Ascending aorta (tissue), 2 donors: Measurements from ENCODE around the gene EVX1. TPM values are rescaled to one million over a fixed set of nuclear protein-coding genes. Genes with fewer than 3 reads are reported as not detected.

ENCODE experiments used
- DNase-seq, 2 donors: peaks; one replicate each; pipeline ENCODE4 v3.0.0-alpha.2; 2019; ENCODE audit warnings: low spot score in 2 of 2
- H3K27ac ChIP-seq, 2 donors: fragments of 200-600 bp; sonication (generic); one replicate each; pipeline ENCODE4 v1.5.1; 2016 to 2017; ENCODE audit warnings: mild to moderate bottlenecking in 1 of 2
- H3K27me3 ChIP-seq: fragments of 200-600 bp; sonication (generic); one replicate; pipeline ENCODE4 v1.5.1; 2017
- H3K36me3 ChIP-seq, 2 donors: fragments of 200-600 bp; sonication (generic); one replicate each; pipeline ENCODE4 v1.5.1; 2016
- H3K4me1 ChIP-seq, 2 donors: fragments of 200-600 bp; sonication (generic); one replicate each; pipeline ENCODE4 v1.5.1; 2016 to 2017; ENCODE audit warnings: mild to moderate bottlenecking in 1 of 2
- H3K4me3 ChIP-seq, 2 donors: fragments of 200-600 bp; sonication (generic); one replicate each; pipeline ENCODE4 v1.5.1; 2016 to 2017; ENCODE audit warnings: mild to moderate bottlenecking in 1 of 2
- H3K9me3 ChIP-seq, 2 donors: fragments of 200-600 bp; sonication (generic); one replicate each; pipeline ENCODE4 v1.5.1; 2016
- intact Hi-C: fragments of 100-400 bp; cut with DNase I; formaldehyde crosslinking; loops from one replicate; pipeline ENCODE4 v1.15.1; 2023
- total RNA-seq: library from RNA; depleted of rRNA; stranded (reverse); fragments of >200 nt; gene quantifications from one replicate; pipeline ENCODE4 v1.1.0, GENCODE V29; 2016
- TF ChIP-seq, protein P1 (sequence below), 3 experiments: fragments of 200-600 bp in 2 of 3; fragments of 450-650 bp in 1 of 3; sonication (generic) in 2 of 3; IDR thresholded peaks; one replicate each; pipeline ENCODE4 v1.5.1; 2016 to 2019; ENCODE audit warnings: antibody characterized with exemption in 3 of 3, mild to moderate bottlenecking in 1 of 3, moderate library complexity in 1 of 3

Gene EVX1
- total RNA-seq, 1 donor from 2014 or later, result not detected

DNA sequence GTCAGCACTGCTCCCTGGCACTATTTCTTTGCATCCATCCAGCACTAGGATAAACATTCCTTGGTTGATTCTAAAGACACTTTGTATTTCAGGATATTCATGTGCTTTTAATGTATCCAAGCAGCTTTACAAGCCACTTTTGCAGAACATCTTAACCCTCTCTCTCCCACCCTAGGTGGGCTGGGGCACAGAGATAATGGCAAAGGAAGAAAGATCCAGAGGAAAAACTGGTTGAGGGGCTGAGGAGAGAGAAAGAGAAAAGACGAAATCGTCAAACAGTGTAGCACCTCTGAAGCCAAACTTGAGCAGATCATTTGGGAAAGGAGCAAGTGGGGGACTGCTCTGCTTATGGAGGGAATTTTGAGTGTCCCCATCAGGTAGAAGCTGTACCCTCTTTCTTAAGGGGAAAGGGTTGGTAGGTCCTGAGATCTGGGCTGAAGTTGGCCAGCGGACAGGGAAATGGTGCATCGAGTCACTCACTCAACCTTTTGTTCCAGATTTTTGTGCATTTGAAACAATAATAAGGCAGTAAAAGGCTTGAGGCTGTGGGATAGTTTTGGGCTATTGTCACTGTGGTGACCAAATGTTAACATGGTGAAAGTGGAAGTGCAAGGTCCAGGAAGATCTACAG, 38.5 kb upstream of the EVX1 start:
- no peaks in the 10 kb centered on the region for H3K36me3 ChIP-seq
- H3K9me3 ChIP-seq, result no peaks in the 10 kb centered on the region
- H3K27me3 ChIP-seq, result peaks cover 56% of the 10 kb centered on the region
- TF ChIP-seq, protein P1, sequence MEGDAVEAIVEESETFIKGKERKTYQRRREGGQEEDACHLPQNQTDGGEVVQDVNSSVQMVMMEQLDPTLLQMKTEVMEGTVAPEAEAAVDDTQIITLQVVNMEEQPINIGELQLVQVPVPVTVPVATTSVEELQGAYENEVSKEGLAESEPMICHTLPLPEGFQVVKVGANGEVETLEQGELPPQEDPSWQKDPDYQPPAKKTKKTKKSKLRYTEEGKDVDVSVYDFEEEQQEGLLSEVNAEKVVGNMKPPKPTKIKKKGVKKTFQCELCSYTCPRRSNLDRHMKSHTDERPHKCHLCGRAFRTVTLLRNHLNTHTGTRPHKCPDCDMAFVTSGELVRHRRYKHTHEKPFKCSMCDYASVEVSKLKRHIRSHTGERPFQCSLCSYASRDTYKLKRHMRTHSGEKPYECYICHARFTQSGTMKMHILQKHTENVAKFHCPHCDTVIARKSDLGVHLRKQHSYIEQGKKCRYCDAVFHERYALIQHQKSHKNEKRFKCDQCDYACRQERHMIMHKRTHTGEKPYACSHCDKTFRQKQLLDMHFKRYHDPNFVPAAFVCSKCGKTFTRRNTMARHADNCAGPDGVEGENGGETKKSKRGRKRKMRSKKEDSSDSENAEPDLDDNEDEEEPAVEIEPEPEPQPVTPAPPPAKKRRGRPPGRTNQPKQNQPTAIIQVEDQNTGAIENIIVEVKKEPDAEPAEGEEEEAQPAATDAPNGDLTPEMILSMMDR (IDR thresholded peaks at IDR 0.05), result no peak
- H3K27ac ChIP-seq, result no peak overlapping the region
- H3K4me3 ChIP-seq, result no peak overlapping the region
- peaks cover 16 to 18% of the 10 kb centered on the region in 2 donors for H3K4me1 ChIP-seq
- no peak for DNase-seq
- intact Hi-C loops, result loop anchor here (5.0 to 10.0 kb wide), 2 partner anchors 371 to 818 kb away; no protein-coding TSS in a partner anchor

DNA sequence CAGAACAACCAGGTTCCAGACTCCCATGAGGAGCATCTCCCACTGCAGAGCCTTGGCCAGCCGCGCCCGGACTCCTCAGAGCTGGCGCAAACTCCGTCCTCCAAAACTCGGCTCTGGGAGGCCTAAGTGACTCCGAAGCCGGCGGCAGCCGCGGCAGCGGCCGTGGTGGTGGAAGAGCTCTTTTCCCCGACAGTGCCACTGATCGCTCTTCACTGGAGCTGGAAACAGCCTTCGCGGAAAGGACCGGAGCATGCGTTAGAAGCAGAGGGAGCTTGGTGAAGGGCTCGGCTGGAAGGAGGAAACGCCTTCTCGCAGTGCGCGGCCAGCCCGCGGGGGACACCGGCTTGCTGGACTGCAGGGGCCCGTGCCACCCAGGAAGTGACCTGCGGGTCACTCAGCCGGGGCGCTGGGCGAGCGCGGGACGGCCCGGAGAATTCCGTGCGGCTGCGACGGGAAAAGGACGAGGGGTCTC, 37.7 kb upstream of the EVX1 start:
- peaks cover 54% of the 10 kb centered on the region for H3K27me3 ChIP-seq
- intact Hi-C loops, result loop anchor here (5.0 to 10.0 kb wide), 2 partner anchors 370 to 817 kb away; no protein-coding TSS in a partner anchor
- DNase-seq, result no peak
- H3K4me1 ChIP-seq, result peaks cover 14 to 15% of the 10 kb centered on the region in 2 donors
- H3K9me3 ChIP-seq, result no peaks in the 10 kb centered on the region
- TF ChIP-seq, protein P1 (IDR thresholded peaks at IDR 0.05), result no peak
- no peak overlapping the region for H3K27ac ChIP-seq
- no peaks in the 10 kb centered on the region for H3K36me3 ChIP-seq
- peak overlapping the region in 1 of 2 donors; percentile 45 for H3K4me3 ChIP-seq

DNA sequence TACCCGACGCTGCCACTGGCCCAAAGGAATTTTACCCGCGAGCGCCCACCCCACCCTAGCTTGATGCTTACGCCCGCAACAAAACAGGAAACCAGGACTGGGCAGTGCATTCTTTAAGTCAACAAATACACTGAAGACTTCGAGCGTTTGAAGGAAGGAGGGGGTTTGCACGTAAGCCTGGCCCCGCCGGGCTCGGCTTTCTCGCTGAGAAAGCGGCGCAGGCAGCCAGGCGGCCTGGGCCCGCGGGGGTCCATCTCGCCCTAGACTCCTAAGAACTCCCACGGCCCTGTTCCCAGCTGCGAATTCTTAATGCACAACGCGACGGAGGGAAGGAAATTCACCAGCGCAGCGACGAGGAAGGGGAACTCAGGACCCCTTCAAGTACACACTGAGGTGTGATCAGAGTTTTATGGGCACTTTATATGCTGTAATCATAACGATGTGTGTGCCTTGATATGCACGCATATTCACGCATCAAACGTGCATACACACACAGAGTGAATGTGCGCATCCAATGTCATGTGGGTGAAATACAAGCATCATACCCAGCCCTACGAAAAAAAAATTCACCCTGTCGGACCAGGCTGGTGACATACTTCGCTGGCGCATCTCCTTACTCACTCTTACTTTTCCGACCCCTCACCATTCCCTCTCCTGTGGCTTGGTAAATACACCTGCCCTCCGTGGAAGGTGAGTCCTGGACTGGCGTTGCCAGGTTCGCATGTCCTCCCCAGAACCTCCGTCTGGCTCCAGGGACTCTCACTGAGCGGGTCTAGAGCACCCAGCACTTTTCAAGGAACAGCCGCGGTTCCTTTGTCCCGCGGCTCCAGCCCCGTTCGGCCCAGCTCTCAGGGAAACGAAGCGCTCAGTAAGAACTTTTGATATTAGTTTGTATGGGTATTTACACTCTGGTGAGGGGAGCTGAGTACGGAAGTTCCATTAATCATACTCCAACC, 37.0 kb upstream of the EVX1 start:
- H3K9me3 ChIP-seq, result no peaks in the 10 kb centered on the region
- peaks cover 49% of the 10 kb centered on the region for H3K27me3 ChIP-seq
- intact Hi-C loops, result loop anchor here (10.0 kb wide), 1 partner anchor 369 kb away; no protein-coding TSS in a partner anchor
- H3K36me3 ChIP-seq, result no peaks in the 10 kb centered on the region
- H3K27ac ChIP-seq, result no peak overlapping the region
- peak overlapping the region in 1 of 2 donors; percentile 45 for H3K4me3 ChIP-seq
- TF ChIP-seq, protein P1 (IDR thresholded peaks at IDR 0.05), result no peak
- no peak for DNase-seq
- peaks cover 10 to 11% of the 10 kb centered on the region in 2 donors for H3K4me1 ChIP-seq

DNA sequence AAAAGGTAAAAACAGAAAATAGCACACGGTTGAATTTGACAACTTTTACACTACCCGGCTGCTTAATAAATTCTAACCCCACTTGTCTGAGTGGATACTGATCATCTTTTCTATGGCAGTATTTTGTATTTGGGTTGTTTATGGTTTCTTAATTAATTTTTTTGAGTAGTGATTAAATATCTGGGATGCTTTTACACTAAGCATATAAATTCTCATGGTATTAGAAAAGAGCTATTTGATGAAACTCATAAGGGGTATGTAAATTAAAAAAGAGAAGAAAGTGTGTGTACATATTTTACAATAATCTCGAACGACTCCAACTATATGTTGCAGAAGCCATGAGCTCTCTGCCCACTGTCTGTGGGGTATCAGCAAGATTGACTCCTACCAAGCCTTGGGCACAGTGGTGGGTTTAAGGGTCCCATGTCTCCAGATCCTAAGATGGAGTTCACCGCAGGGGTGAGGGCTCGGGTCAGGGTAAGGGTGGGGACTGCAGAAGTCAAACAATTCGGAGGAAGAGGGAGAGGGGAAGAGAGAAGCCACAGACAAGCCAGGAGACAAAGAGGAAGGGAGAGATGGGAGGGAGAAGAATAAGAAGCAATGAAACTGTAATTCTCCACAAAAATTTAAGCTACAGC, 35.1 kb upstream of the EVX1 start:
- H3K27me3 ChIP-seq, result peaks cover 30% of the 10 kb centered on the region
- H3K36me3 ChIP-seq, result no peaks in the 10 kb centered on the region
- no peaks in the 10 kb centered on the region for H3K9me3 ChIP-seq
- no peak overlapping the region for H3K4me3 ChIP-seq
- H3K4me1 ChIP-seq, result peaks cover 10% of the 10 kb centered on the region in 2 donors
- intact Hi-C loops, result loop anchor here (10.0 kb wide), 1 partner anchor 367 kb away; no protein-coding TSS in a partner anchor
- TF ChIP-seq, protein P1 (IDR thresholded peaks at IDR 0.05), result no peak
- H3K27ac ChIP-seq, result no peak overlapping the region
- DNase-seq, result no peak

DNA sequence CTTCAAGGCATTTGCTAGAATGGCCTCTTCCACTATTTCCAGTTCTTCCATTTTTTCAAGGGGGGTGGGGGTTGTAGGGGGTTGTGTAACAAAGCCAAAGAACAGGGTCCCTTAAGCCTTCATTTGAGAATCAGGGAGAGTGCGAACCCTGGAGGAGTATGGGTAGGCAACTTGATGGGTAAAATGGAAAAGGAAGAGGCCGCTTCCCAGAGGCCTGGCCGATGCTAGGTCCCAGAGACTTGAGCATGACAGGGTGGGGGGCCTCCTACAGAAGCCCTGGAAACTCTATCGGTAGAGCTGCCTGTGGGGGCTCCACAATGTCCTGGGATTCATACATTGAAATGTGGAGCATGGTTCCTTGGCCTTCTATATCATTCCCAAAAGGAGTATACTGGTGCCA, 33.6 kb upstream of the EVX1 start:
- H3K36me3 ChIP-seq, result no peaks in the 10 kb centered on the region
- H3K4me3 ChIP-seq, result no peak overlapping the region
- intact Hi-C loops, result loop anchor here (10.0 kb wide), 1 partner anchor 366 kb away; no protein-coding TSS in a partner anchor
- H3K9me3 ChIP-seq, result no peaks in the 10 kb centered on the region
- TF ChIP-seq, protein P1 (IDR thresholded peaks at IDR 0.05), result no peak
- peaks cover 10 to 14% of the 10 kb centered on the region in 2 donors for H3K4me1 ChIP-seq
- peaks cover 30% of the 10 kb centered on the region for H3K27me3 ChIP-seq
- no peak for DNase-seq
- no peak overlapping the region for H3K27ac ChIP-seq
